Measurements from ENCODE around the gene METAP1D.

The METAP1D gene

GRCh38 chr2:172039011-172039704 lies 39.4 kb downstream of the METAP1D start:
- H3K4me3 ChIP-seq (ENCODE audit: low read depth, low read length): no peak overlapping the region
- TF ChIP-seq, protein P1, sequence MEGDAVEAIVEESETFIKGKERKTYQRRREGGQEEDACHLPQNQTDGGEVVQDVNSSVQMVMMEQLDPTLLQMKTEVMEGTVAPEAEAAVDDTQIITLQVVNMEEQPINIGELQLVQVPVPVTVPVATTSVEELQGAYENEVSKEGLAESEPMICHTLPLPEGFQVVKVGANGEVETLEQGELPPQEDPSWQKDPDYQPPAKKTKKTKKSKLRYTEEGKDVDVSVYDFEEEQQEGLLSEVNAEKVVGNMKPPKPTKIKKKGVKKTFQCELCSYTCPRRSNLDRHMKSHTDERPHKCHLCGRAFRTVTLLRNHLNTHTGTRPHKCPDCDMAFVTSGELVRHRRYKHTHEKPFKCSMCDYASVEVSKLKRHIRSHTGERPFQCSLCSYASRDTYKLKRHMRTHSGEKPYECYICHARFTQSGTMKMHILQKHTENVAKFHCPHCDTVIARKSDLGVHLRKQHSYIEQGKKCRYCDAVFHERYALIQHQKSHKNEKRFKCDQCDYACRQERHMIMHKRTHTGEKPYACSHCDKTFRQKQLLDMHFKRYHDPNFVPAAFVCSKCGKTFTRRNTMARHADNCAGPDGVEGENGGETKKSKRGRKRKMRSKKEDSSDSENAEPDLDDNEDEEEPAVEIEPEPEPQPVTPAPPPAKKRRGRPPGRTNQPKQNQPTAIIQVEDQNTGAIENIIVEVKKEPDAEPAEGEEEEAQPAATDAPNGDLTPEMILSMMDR (IDR thresholded peaks at IDR 0.05; ENCODE audit: low read depth, low read length): no peak

- TF ChIP-seq, protein P1 (IDR thresholded peaks at IDR 0.05; ENCODE audit: low read depth, low read length): no peak
- H3K4me3 ChIP-seq (ENCODE audit: low read depth, low read length): no peak overlapping the region
Measured at GRCh38 chr2:172040311-172040710, 40.6 kb downstream of the METAP1D start.

- TF ChIP-seq, protein P1 (IDR thresholded peaks at IDR 0.05; ENCODE audit: low read depth, low read length): no peak
Measured at GRCh38 chr2:172046080-172046678, 46.4 kb downstream of the METAP1D start.

DNA sequence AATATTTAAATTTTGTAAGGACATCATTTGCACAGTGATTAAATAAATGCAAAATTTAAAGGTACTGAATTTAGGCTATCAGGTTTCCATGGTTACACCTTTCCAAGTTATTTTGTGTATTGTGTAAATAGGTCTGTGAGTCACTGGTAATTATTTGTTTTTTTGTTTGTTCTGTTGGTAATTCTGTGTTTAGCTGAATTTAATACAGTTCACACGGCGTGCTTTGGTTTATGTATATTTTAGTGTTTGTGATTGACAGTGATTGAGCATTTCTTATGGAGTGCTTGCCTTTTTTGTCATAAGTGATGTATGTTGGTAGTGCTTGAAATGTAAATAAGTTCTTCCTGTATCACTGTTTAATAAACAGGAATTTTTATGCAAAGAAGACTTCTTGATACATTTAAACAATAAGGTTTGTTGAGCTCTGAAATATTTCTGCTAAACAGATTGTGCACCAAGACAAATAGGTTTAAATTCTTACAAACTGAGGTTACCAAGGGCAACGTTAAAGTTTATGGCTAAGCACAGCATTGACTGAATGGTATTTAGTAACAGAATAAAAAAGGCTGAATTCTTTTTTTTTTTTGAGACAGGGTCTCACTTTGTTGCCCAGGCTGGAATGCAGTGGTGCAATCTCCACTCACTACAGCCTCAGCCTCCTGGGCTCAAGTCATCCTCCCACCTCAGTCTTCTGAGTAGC lies 47.3 kb downstream of the METAP1D start:
- TF ChIP-seq, protein P1 (IDR thresholded peaks at IDR 0.05; ENCODE audit: low read depth, low read length): no peak
- no peak overlapping the region for H3K4me3 ChIP-seq (ENCODE audit: low read depth, low read length)

More at GRCh38 chr2:172046080-172046678, 46.4 kb downstream of the METAP1D start:
- H3K4me3 ChIP-seq (ENCODE audit: low read depth, low read length): no peak overlapping the region

DNA sequence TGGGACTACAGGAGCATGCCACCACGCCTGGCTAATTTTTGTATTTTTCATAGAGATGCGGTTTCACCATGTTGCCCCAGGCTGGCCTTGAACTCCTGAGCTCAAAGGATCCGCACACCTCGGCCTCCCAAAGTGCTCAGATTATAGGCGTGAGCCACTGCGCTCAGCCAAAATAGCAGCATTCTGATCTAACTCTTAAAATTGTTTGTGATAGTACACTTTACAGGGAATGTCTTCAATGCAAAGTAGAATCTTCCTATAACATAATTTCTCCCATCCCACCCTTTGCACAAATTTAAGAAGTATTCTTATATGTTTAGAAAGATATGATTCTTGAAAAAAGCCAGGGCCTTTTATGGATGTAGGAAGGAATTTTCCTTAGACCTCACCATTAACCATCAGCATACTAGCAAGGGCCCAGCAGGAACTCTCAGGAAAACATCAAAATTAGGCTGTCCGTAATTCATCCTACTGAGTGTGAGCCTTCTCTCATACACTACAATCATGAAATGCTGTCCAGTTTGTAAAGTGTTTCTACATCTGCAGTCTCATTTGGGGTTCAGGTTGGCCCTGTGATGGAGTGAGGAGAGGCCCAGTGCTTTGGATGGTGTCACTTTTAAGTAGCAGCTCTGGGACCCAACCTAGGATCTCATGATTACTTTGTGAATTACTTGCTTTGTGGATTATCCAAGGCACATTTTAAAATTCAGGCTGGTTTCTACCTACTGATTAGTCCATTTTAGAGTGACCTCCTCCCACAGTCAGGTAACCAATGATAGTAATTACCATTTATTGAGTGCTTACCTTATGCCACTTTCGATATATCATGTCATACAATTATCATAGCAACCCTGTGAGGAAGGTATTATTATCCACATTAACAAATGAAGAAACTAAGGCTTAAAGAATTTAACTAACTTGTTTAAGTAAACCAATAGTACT lies 48.1 kb downstream of the METAP1D start:
- TF ChIP-seq, protein P1 (IDR thresholded peaks at IDR 0.05; ENCODE audit: low read depth, low read length): no peak

GRCh38 chr2:172048508-172049503 lies 49.1 kb downstream of the METAP1D start:
- TF ChIP-seq, protein P1 (IDR thresholded peaks at IDR 0.05; ENCODE audit: low read depth, low read length): no peak
- H3K4me3 ChIP-seq (ENCODE audit: low read depth, low read length): no peak overlapping the region

More for the DNA sequence above, 48.1 kb downstream of the METAP1D start:
- no peak overlapping the region for H3K4me3 ChIP-seq (ENCODE audit: low read depth, low read length)
